Neural progenitor cell (in vitro differentiated cells): Measurements from ENCODE around the gene MTG2. TPM values are rescaled to one million over a fixed set of nuclear protein-coding genes. Genes with fewer than 3 reads are reported as not detected.
A peak's percentile ranks its signal among the peaks of the same experiment; 100 is the strongest.

Source experiments
- DNase-seq: peaks from one replicate; pipeline ENCODE4 v3.0.0-alpha.2; 2016; ENCODE audit warnings: low spot score
- H2AFZ ChIP-seq: fragments of 200-600 bp; sonication (generic); replicated peaks from 2 replicates; pipeline ENCODE4 v1.6.1; 2016; ENCODE audit warnings: antibody characterized with exemption
- H3F3A ChIP-seq: fragments of 200-600 bp; sonication (generic); 2 replicates; pipeline ENCODE4 v1.6.1; 2016; ENCODE audit warnings: antibody characterized with exemption, low read depth
- H3K27ac ChIP-seq: fragments of 200-600 bp; sonication (generic); 2 replicates; pipeline ENCODE4 v1.5.1; 2016; ENCODE audit warnings: mild to moderate bottlenecking
- H3K27me3 ChIP-seq: fragments of 200-600 bp; sonication (generic); 2 replicates; pipeline ENCODE4 v1.6.1; 2016; ENCODE audit warnings: mild to moderate bottlenecking, moderate library complexity
- H3K36me3 ChIP-seq: fragments of 200-600 bp; sonication (generic); 2 replicates; pipeline ENCODE4 v1.5.1; 2016
- H3K4me1 ChIP-seq: fragments of 200-600 bp; sonication (generic); 2 replicates; pipeline ENCODE4 v1.6.1; 2016; ENCODE audit warnings: mixed run types
- H3K4me2 ChIP-seq: fragments of 200-600 bp; sonication (generic); 2 replicates; pipeline ENCODE4 v1.6.1; 2016
- H3K4me3 ChIP-seq: fragments of 200-600 bp; sonication (generic); 2 replicates; pipeline ENCODE4 v1.5.1; 2016
- H3K79me2 ChIP-seq: fragments of 200-600 bp; sonication (generic); 2 replicates; pipeline ENCODE4 v1.6.1; 2016; ENCODE audit warnings: low read depth
- H3K9ac ChIP-seq: fragments of 200-600 bp; sonication (generic); 2 replicates; pipeline ENCODE4 v1.6.1; 2016
- H3K9me3 ChIP-seq: fragments of 200-600 bp; sonication (generic); 2 replicates; pipeline ENCODE4 v1.5.1; 2016; ENCODE audit warnings: low read depth
- H4K20me1 ChIP-seq: fragments of 200-600 bp; sonication (generic); 2 replicates; pipeline ENCODE4 v1.6.1; 2016; ENCODE audit warnings: low read depth
- H3K27ac Mint-ChIP-seq: 3 replicates; pipeline ENCODE4 v1.8.0; 2021; ENCODE audit warnings: mixed read lengths
- H3K27me3 Mint-ChIP-seq: 2 replicates; pipeline ENCODE4 v1.8.0; 2022; ENCODE audit warnings: low read depth, mild to moderate bottlenecking, inconsistent platforms, moderate library complexity, mixed read lengths; ENCODE audit not compliant: insufficient read depth
- H3K36me3 Mint-ChIP-seq: 3 replicates; pipeline ENCODE4 v1.8.0; 2021; ENCODE audit warnings: mixed read lengths
- H3K4me1 Mint-ChIP-seq: 3 replicates; pipeline ENCODE4 v1.8.0; 2021; ENCODE audit warnings: mixed read lengths
- H3K4me3 Mint-ChIP-seq: 3 replicates; pipeline ENCODE4 v1.8.0; 2021; ENCODE audit warnings: mild to moderate bottlenecking, moderate library complexity, mixed read lengths
- H3K9me3 Mint-ChIP-seq: 3 replicates; pipeline ENCODE4 v1.8.0; 2020; ENCODE audit warnings: mixed read lengths
- CTCF ChIP-seq: fragments of 200-600 bp; sonication (generic); IDR thresholded peaks from 2 replicates; pipeline ENCODE4 v1.5.1; 2017; ENCODE audit warnings: antibody characterized with exemption, mild to moderate bottlenecking
- EZH2 ChIP-seq: fragments of 200-600 bp; sonication (generic); IDR thresholded peaks from 2 replicates; pipeline ENCODE4 v1.6.1; 2017; ENCODE audit warnings: antibody characterized with exemption, mild to moderate bottlenecking, moderate library complexity
- EZH2phosphoT487 ChIP-seq: fragments of 200-600 bp; sonication (generic); IDR thresholded peaks from 2 replicates; pipeline ENCODE4 v1.6.1; 2017; ENCODE audit warnings: antibody characterized with exemption
- total RNA-seq: library from RNA; depleted of rRNA; stranded (reverse); fragments of >200 nt; gene quantifications from 2 replicates; pipeline ENCODE4 v1.2.3, GENCODE V29; 2015; ENCODE audit warnings: low replicate concordance

The MTG2 gene
- total RNA-seq, 1 donor from 2014 or later: 16.2 TPM

- TF ChIP-seq EZH2 (no peak), CTCF (peak; percentile 46), EZH2phosphoT487 (no peak)
- H3K27ac Mint-ChIP-seq: peak overlapping the region; percentile 83
- H3K4me1 ChIP-seq: peaks cover 13% of the 10 kb centered on the region
- no peaks in the 10 kb centered on the region for H3K9me3 ChIP-seq
- H3K27me3 Mint-ChIP-seq: peaks cover 14% of the 10 kb centered on the region
- peak overlapping the region; percentile 96 for H3K4me3 Mint-ChIP-seq
- peak; percentile 54 for DNase-seq
- H3K4me3 ChIP-seq: peak overlapping the region; percentile 92
- peak overlapping the region; percentile 96 for H3K4me2 ChIP-seq
- H2AFZ ChIP-seq: no peak overlapping the region
- H3K4me1 Mint-ChIP-seq: peaks cover 38% of the 10 kb centered on the region
- peak overlapping the region; percentile 93 for H3K9ac ChIP-seq
- H3K79me2 ChIP-seq: peaks cover 76% of the 10 kb centered on the region
- peaks cover 37% of the 10 kb centered on the region for H3F3A ChIP-seq
- H3K9me3 Mint-ChIP-seq: no peaks in the 10 kb centered on the region
- peaks cover 33% of the 10 kb centered on the region for H3K36me3 Mint-ChIP-seq
- H3K27ac ChIP-seq: no peak overlapping the region
- H4K20me1 ChIP-seq: peaks cover 83% of the 10 kb centered on the region
- H3K27me3 ChIP-seq: no peaks in the 10 kb centered on the region
- H3K36me3 ChIP-seq: peaks cover 8% of the 10 kb centered on the region
Measured at GRCh38 chr20:62141397-62142251, 41.2 kb upstream of the MTG2 start.

GRCh38 chr20:62142252-62143080, 40.4 kb upstream of the MTG2 start:
- peak; percentile 61 for DNase-seq
- Histone ChIP-seq H2AFZ (no peak overlapping the region), H3K4me3 (peak overlapping the region; percentile 92), H3K27me3 (no peaks in the 10 kb centered on the region), H3K36me3 (peaks cover 8% of the 10 kb centered on the region), H3K79me2 (peaks cover 85% of the 10 kb centered on the region), H3F3A (peaks cover 29% of the 10 kb centered on the region), H3K27ac (peak overlapping the region; percentile 99), H3K9ac (peak overlapping the region; percentile 93), H3K4me2 (peak overlapping the region; percentile 96), H3K9me3 (no peaks in the 10 kb centered on the region), H3K4me1 (peaks cover 13% of the 10 kb centered on the region), H4K20me1 (peaks cover 83% of the 10 kb centered on the region)
- no peak for TF ChIP-seq EZH2phosphoT487
- no peak for TF ChIP-seq CTCF
- TF ChIP-seq EZH2: no peak
- H3K9me3 Mint-ChIP-seq: no peaks in the 10 kb centered on the region
- H3K4me1 Mint-ChIP-seq: peaks cover 41% of the 10 kb centered on the region
- peak overlapping the region; percentile 96 for H3K4me3 Mint-ChIP-seq
- peak overlapping the region; percentile 83 for H3K27ac Mint-ChIP-seq
- H3K36me3 Mint-ChIP-seq: peaks cover 30% of the 10 kb centered on the region
- H3K27me3 Mint-ChIP-seq: peaks cover 14% of the 10 kb centered on the region

- H3K9ac ChIP-seq: peak within 1 kb of the TSS; percentile 93
- peak within 1 kb of the TSS; percentile 92 for H3K4me3 ChIP-seq
- Mint-ChIP-seq H3K36me3 (peaks cover 23% of the 10 kb centered on the region), H3K9me3 (no peaks in the 10 kb centered on the region), H3K4me1 (peaks cover 41% of the 10 kb centered on the region), H3K4me3 (peak within 1 kb of the TSS; percentile 96), H3K27me3 (peaks cover 14% of the 10 kb centered on the region), H3K27ac (peak within 1 kb of the TSS; percentile 83)
- H3K79me2 ChIP-seq: peaks cover 93% of the 10 kb centered on the region
- peak within 1 kb of the TSS; percentile 96 for H3K4me2 ChIP-seq
- no peaks in the 10 kb centered on the region for H3K27me3 ChIP-seq
- H3F3A ChIP-seq: peaks cover 20% of the 10 kb centered on the region
- H2AFZ ChIP-seq: peak within 1 kb of the TSS; percentile 75
- H4K20me1 ChIP-seq: peaks cover 84% of the 10 kb centered on the region
- peak; percentile 94 for DNase-seq
- peak within 1 kb of the TSS; percentile 99 for H3K27ac ChIP-seq
- H3K9me3 ChIP-seq: no peaks in the 10 kb centered on the region
- H3K4me1 ChIP-seq: peaks cover 13% of the 10 kb centered on the region
- peaks cover 8% of the 10 kb centered on the region for H3K36me3 ChIP-seq
- no peak for TF ChIP-seq CTCF
- no peak for TF ChIP-seq EZH2phosphoT487
- no peak for TF ChIP-seq EZH2
Measured at GRCh38 chr20:62143081-62143956, 39.5 kb upstream of the MTG2 start, which contains the start of the genes PSMA7 and SS18L1. Gene PSMA7 (minus strand): TSS chr20:62143394. CDS start chr20:62143303, 91 bp downstream. Gene SS18L1 (plus strand): TSS chr20:62143769. CDS start chr20:62143821, 52 bp downstream.
